ENCODE measurements around the gene RTN4. TPM values are rescaled to one million over a fixed set of nuclear protein-coding genes. Genes with fewer than 3 reads are reported as not detected.

Gene RTN4
- total and polyA plus RNA-seq, 2 experiments from 2014 or later: 218 to 221 TPM

DNA sequence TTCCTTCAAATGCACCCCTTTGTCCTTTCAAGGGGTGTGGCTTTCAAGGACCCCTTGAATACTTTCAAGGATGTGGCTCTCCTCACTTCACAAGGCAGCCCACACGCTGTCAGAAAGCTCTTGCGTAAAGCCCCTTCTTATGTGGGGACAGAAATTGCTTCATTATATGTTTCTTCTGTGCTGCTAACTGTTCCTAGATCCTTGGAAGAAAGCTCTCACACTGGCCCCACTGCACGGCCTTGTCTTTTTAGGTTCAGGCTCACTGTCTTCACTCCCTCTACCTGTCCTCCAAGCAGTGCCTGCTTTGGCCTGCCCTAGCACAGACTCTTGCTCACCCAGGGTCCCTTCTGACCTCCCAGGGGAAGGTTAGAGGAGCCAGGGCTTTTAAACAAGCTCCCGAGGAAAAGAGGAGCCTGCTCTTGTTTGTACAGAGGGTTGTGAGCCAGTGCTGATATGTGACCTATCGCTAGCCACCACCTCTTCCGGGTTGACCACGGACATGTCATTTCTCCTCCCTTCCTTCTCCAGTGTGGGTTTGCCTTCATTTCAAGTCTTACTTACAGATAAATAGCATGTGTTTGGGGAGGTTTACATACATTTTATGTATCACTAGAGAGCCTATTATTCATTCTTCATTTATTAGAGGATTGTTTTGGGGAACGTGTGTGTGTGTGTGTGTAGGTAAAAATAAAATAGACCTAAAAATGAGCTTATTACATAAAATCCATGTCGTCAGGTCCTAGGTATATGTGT lies 94.7 kb downstream of the RTN4 start:
- ATAC-seq: no peak; the same call in 2 of the 3 replicates
- no peaks in the 10 kb centered on the region for H3K36me3 Mint-ChIP-seq (ENCODE audit: low read depth)
- Histone ChIP-seq H3K79me2 (replicated peaks; ENCODE audit: insufficient read depth) (no peaks in the 10 kb centered on the region), H3K4me2 (no peak overlapping the region), H3K4me1 (ENCODE audit: insufficient read depth) (peaks cover 13% of the 10 kb centered on the region; the same call in 1 of the 2 replicates), H4K20me1 (replicated peaks; ENCODE audit: insufficient read depth) (no peaks in the 10 kb centered on the region), H3K36me3 (ENCODE audit: insufficient read depth) (no peaks in the 10 kb centered on the region), H3K27me3 (ENCODE audit: insufficient read depth) (no peaks in the 10 kb centered on the region), H2AFZ (no peak overlapping the region), H3K4me3 (no peak overlapping the region), H3F3A (replicated peaks; ENCODE audit: low read depth) (no peaks in the 10 kb centered on the region), H3K9me2 (ENCODE audit: insufficient read depth) (no peaks in the 10 kb centered on the region; the same call in 1 of the 2 replicates), H3K27ac (ENCODE audit: low read depth) (no peak overlapping the region)
- H3K4me3 Mint-ChIP-seq: no peak overlapping the region
- no peak for DNase-seq (ENCODE audit: low spot score)
- no peaks in the 10 kb centered on the region for H3K9me3 Mint-ChIP-seq
- peaks cover 20% of the 10 kb centered on the region for H3K4me1 Mint-ChIP-seq
- H3K27ac Mint-ChIP-seq: peak overlapping the region; percentile 81
- TF ChIP-seq ZNF331 (CRISPR knock-in tag; IDR thresholded peaks at IDR 0.05; ENCODE audit: low read depth) (no peak), NANOG (IDR thresholded peaks at IDR 0.05; ENCODE audit: borderline replicate concordance) (no peak), CREB1 (CRISPR knock-in tag; IDR thresholded peaks at IDR 0.05; ENCODE audit: low read depth) (no peak), ZNF114 (CRISPR knock-in tag; IDR thresholded peaks at IDR 0.05) (no peak), POLR2AphosphoS5 (IDR thresholded peaks at IDR 0.05; ENCODE audit: low read depth) (no peak)
- TF ChIP-seq, protein P1, sequence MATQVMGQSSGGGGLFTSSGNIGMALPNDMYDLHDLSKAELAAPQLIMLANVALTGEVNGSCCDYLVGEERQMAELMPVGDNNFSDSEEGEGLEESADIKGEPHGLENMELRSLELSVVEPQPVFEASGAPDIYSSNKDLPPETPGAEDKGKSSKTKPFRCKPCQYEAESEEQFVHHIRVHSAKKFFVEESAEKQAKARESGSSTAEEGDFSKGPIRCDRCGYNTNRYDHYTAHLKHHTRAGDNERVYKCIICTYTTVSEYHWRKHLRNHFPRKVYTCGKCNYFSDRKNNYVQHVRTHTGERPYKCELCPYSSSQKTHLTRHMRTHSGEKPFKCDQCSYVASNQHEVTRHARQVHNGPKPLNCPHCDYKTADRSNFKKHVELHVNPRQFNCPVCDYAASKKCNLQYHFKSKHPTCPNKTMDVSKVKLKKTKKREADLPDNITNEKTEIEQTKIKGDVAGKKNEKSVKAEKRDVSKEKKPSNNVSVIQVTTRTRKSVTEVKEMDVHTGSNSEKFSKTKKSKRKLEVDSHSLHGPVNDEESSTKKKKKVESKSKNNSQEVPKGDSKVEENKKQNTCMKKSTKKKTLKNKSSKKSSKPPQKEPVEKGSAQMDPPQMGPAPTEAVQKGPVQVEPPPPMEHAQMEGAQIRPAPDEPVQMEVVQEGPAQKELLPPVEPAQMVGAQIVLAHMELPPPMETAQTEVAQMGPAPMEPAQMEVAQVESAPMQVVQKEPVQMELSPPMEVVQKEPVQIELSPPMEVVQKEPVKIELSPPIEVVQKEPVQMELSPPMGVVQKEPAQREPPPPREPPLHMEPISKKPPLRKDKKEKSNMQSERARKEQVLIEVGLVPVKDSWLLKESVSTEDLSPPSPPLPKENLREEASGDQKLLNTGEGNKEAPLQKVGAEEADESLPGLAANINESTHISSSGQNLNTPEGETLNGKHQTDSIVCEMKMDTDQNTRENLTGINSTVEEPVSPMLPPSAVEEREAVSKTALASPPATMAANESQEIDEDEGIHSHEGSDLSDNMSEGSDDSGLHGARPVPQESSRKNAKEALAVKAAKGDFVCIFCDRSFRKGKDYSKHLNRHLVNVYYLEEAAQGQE (IDR thresholded peaks at IDR 0.05; ENCODE audit: unreplicated experiment): no peak
- H3K27me3 Mint-ChIP-seq (ENCODE audit: insufficient read depth, low read depth, poor library complexity): peaks cover 5% of the 10 kb centered on the region

DNA sequence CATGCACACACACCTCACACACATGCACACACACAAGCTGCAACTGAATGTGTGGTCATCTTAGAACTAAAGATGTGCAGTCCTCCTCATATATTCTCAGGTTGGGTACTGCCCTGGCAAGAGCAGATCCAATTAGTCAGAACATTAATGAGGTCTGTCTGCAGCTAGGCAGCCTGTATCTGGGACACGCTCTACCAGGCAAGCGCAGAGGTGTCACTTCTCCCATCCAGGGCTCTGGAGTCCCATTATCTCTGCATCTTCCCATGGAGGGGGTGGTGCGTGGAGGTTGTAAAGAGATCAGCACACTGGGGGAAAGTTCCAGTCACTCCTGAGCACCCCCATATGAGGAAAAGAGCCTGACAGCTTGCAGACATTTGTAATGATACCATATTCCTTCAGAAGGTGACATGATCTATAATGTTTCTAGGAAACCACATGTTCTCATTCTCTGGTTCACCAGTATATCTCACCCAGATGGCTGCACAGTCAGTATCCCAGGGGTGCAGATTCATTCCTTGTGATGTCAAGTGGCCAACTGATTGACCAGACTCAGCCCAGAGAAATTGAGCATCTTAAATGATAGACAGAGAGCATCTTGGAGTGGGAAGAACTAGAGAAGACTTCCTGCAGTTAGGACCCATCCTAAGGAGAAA lies 95.4 kb downstream of the RTN4 start:
- Mint-ChIP-seq H3K27ac (no peak overlapping the region), H3K27me3 (ENCODE audit: insufficient read depth, low read depth, poor library complexity) (peaks cover 5% of the 10 kb centered on the region), H3K4me1 (peaks cover 20% of the 10 kb centered on the region), H3K36me3 (ENCODE audit: low read depth) (no peaks in the 10 kb centered on the region), H3K9me3 (no peaks in the 10 kb centered on the region), H3K4me3 (no peak overlapping the region)
- Histone ChIP-seq H3K4me1 (ENCODE audit: insufficient read depth) (peaks cover 13% of the 10 kb centered on the region; the same call in 1 of the 2 replicates), H3K4me2 (no peak overlapping the region), H2AFZ (no peak overlapping the region), H3F3A (replicated peaks; ENCODE audit: low read depth) (no peaks in the 10 kb centered on the region), H3K9me2 (ENCODE audit: insufficient read depth) (no peaks in the 10 kb centered on the region; the same call in 1 of the 2 replicates), H4K20me1 (replicated peaks; ENCODE audit: insufficient read depth) (no peaks in the 10 kb centered on the region), H3K36me3 (ENCODE audit: insufficient read depth) (no peaks in the 10 kb centered on the region), H3K27me3 (ENCODE audit: insufficient read depth) (no peaks in the 10 kb centered on the region), H3K79me2 (replicated peaks; ENCODE audit: insufficient read depth) (no peaks in the 10 kb centered on the region), H3K27ac (ENCODE audit: low read depth) (no peak overlapping the region), H3K4me3 (no peak overlapping the region)
- ATAC-seq: no peak
- no peak for DNase-seq (ENCODE audit: low spot score)
- TF ChIP-seq, protein P2, sequence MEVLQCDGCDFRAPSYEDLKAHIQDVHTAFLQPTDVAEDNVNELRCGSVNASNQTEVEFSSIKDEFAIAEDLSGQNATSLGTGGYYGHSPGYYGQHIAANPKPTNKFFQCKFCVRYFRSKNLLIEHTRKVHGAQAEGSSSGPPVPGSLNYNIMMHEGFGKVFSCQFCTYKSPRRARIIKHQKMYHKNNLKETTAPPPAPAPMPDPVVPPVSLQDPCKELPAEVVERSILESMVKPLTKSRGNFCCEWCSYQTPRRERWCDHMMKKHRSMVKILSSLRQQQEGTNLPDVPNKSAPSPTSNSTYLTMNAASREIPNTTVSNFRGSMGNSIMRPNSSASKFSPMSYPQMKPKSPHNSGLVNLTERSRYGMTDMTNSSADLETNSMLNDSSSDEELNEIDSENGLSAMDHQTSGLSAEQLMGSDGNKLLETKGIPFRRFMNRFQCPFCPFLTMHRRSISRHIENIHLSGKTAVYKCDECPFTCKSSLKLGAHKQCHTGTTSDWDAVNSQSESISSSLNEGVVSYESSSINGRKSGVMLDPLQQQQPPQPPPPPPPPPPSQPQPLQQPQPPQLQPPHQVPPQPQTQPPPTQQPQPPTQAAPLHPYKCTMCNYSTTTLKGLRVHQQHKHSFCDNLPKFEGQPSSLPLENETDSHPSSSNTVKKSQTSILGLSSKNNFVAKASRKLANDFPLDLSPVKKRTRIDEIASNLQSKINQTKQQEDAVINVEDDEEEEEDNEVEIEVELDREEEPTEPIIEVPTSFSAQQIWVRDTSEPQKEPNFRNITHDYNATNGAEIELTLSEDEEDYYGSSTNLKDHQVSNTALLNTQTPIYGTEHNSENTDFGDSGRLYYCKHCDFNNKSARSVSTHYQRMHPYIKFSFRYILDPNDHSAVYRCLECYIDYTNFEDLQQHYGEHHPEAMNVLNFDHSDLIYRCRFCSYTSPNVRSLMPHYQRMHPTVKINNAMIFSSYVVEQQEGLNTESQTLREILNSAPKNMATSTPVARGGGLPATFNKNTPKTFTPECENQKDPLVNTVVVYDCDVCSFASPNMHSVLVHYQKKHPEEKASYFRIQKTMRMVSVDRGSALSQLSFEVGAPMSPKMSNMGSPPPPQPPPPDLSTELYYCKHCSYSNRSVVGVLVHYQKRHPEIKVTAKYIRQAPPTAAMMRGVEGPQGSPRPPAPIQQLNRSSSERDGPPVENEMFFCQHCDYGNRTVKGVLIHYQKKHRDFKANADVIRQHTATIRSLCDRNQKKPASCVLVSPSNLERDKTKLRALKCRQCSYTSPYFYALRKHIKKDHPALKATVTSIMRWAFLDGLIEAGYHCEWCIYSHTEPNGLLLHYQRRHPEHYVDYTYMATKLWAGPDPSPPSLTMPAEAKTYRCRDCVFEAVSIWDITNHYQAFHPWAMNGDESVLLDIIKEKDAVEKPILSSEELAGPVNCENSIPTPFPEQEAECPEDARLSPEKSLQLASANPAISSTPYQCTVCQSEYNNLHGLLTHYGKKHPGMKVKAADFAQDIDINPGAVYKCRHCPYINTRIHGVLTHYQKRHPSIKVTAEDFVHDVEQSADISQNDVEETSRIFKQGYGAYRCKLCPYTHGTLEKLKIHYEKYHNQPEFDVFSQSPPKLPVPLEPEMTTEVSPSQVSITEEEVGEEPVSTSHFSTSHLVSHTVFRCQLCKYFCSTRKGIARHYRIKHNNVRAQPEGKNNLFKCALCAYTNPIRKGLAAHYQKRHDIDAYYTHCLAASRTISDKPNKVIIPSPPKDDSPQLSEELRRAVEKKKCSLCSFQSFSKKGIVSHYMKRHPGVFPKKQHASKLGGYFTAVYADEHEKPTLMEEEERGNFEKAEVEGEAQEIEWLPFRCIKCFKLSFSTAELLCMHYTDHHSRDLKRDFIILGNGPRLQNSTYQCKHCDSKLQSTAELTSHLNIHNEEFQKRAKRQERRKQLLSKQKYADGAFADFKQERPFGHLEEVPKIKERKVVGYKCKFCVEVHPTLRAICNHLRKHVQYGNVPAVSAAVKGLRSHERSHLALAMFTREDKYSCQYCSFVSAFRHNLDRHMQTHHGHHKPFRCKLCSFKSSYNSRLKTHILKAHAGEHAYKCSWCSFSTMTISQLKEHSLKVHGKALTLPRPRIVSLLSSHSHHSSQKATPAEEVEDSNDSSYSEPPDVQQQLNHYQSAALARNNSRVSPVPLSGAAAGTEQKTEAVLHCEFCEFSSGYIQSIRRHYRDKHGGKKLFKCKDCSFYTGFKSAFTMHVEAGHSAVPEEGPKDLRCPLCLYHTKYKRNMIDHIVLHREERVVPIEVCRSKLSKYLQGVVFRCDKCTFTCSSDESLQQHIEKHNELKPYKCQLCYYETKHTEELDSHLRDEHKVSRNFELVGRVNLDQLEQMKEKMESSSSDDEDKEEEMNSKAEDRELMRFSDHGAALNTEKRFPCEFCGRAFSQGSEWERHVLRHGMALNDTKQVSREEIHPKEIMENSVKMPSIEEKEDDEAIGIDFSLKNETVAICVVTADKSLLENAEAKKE (CRISPR knock-in tag; IDR thresholded peaks at IDR 0.05): no peak
- TF ChIP-seq ZNF331 (CRISPR knock-in tag; IDR thresholded peaks at IDR 0.05; ENCODE audit: low read depth) (no peak), NANOG (IDR thresholded peaks at IDR 0.05; ENCODE audit: borderline replicate concordance) (no peak)

Measured in GM23338 (cell line).